Stomach (tissue), 4 donors: ENCODE data around the gene FN3K.

Experiments
- CTCF ChIP-seq, 7 experiments: fragments of 450-650 bp in 4 of 7; fragments of 200-600 bp in 3 of 7; sonication (generic) in 3 of 7; IDR thresholded peaks; one replicate each; pipeline ENCODE4 v1.5.1; 2016 to 2019; ENCODE audit warnings: antibody characterized with exemption in 7 of 7, control low read depth in 2 of 7, mild to moderate bottlenecking in 1 of 7
- POLR2A ChIP-seq, 4 donors: fragments of 450-650 bp; IDR thresholded peaks; one replicate each; pipeline ENCODE4 v1.6.1; 2016; ENCODE audit warnings: antibody characterized with exemption in 4 of 4, control low read depth in 2 of 4, mild to moderate bottlenecking in 1 of 4, moderate library complexity in 1 of 4

- no peak for TF ChIP-seq CTCF (IDR thresholded peaks at IDR 0.05)
- TF ChIP-seq POLR2A (IDR thresholded peaks at IDR 0.05): no peak
These were observed 33.6 kb downstream of the FN3K start for GRCh38 chr17:82769041-82769440.
